ENCODE measurements around the gene DTNA. TPM values are rescaled to one million over a fixed set of nuclear protein-coding genes. Genes with fewer than 3 reads are reported as not detected.

DTNA gene
- total RNA-seq, 1 experiment from 2014 or later = 0.77 TPM

GRCh38 chr18:34691614-34692013 is 18.5 kb upstream of the DTNA start:
- Histone ChIP-seq H3K4me3 (ENCODE audit: low read depth in 2 of 2, low read length in 2 of 2) (no peak overlapping the region), H3K27me3 (ENCODE audit: control insufficient read depth, insufficient read depth, low read length) (no peaks in the 10 kb centered on the region), H3K27ac (ENCODE audit: low read length) (no peak overlapping the region), H3K36me3 (ENCODE audit: control insufficient read depth, insufficient read depth, low read length) (no peaks in the 10 kb centered on the region), H3K9me3 (ENCODE audit: control insufficient read depth, insufficient read depth, low read depth, low read length) (no peaks in the 10 kb centered on the region), H3K4me1 (ENCODE audit: control insufficient read depth, insufficient read depth, low read length) (no peaks in the 10 kb centered on the region)
- intact Hi-C loops (cut with micrococcal nuclease; ENCODE audit: unreplicated experiment) (no loop called here), in situ Hi-C loops (cut with HindIII; ENCODE audit: low pct_unique_long_range_greater_than_20kb, low sequenced_read_pairs) (no loop called here)
- no peak for DNase-seq (ENCODE audit: low read depth, low spot score)
- no peak for TF ChIP-seq POLR2AphosphoS5 (IDR thresholded peaks at IDR 0.05; ENCODE audit: low read depth, low read length)
- no peak for TF ChIP-seq SIN3A (IDR thresholded peaks at IDR 0.05; ENCODE audit: borderline replicate concordance, insufficient read depth, low read depth, low read length)
- no peak for TF ChIP-seq REST (IDR thresholded peaks at IDR 0.05; ENCODE audit: insufficient read depth in 1 of 2, low read depth in 2 of 2, low read length in 1 of 2)
- TF ChIP-seq CTCF (IDR thresholded peaks at IDR 0.05) = no peak
- TF ChIP-seq TCF7L2 (IDR thresholded peaks at IDR 0.05; ENCODE audit: low read depth, low read length) = no peak
- ChIA-PET POLR2A (no interaction called here), CTCF (interaction anchor here (1.0 kb wide), 1 partner anchor 13 kb away, joined by 3 read pairs; no protein-coding TSS in a partner anchor)
- BruUV-seq (replicated peaks) = no TSS peak
- ATAC-seq = no peak

- H3K27ac ChIP-seq (ENCODE audit: low read length) = no peak overlapping the region
- no peaks in the 10 kb centered on the region for H3K36me3 ChIP-seq (ENCODE audit: control insufficient read depth, insufficient read depth, low read length)
- no peak overlapping the region for H3K4me3 ChIP-seq (ENCODE audit: low read depth in 2 of 2, low read length in 2 of 2)
- no peaks in the 10 kb centered on the region for H3K27me3 ChIP-seq (ENCODE audit: control insufficient read depth, insufficient read depth, low read length)
- H3K4me1 ChIP-seq (ENCODE audit: control insufficient read depth, insufficient read depth, low read length) = no peaks in the 10 kb centered on the region
- no peak for ATAC-seq
- ChIA-PET POLR2A (no interaction called here), CTCF (no interaction called here)
- no peak for DNase-seq (ENCODE audit: low read depth, low spot score)
- in situ Hi-C loops (cut with HindIII; ENCODE audit: low pct_unique_long_range_greater_than_20kb, low sequenced_read_pairs) = no loop called here
- BruUV-seq (replicated peaks) = no TSS peak
- intact Hi-C loops (cut with micrococcal nuclease; ENCODE audit: unreplicated experiment) = no loop called here
- no peaks in the 10 kb centered on the region for H3K9me3 ChIP-seq (ENCODE audit: control insufficient read depth, insufficient read depth, low read depth, low read length)
- no peak for TF ChIP-seq REST (IDR thresholded peaks at IDR 0.05; ENCODE audit: insufficient read depth in 1 of 2, low read depth in 2 of 2, low read length in 1 of 2)
- no peak for TF ChIP-seq POLR2AphosphoS5 (IDR thresholded peaks at IDR 0.05; ENCODE audit: low read depth, low read length)
- no peak for TF ChIP-seq SIN3A (IDR thresholded peaks at IDR 0.05; ENCODE audit: borderline replicate concordance, insufficient read depth, low read depth, low read length)
- no peak for TF ChIP-seq TCF7L2 (IDR thresholded peaks at IDR 0.05; ENCODE audit: low read depth, low read length)
- TF ChIP-seq CTCF (IDR thresholded peaks at IDR 0.05) = no peak
Observed at GRCh38 chr18:34694591-34695165, 15.4 kb upstream of the DTNA start.

Measured in Panc1 (cell line).